ENCODE results near the gene GJD2. TPM values are rescaled to one million over a fixed set of nuclear protein-coding genes. Genes with fewer than 3 reads are reported as not detected.

Gene GJD2
- total RNA-seq, 1 donor from 2014 or later: not detected

- Histone ChIP-seq H3K4me1 (no peaks in the 10 kb centered on the region), H2AFZ (replicated peaks) (no peak overlapping the region), H3K9ac (no peak overlapping the region), H3F3A (ENCODE audit: low read depth) (no peaks in the 10 kb centered on the region), H3K27ac (no peak overlapping the region), H3K9me3 (ENCODE audit: low read depth) (no peaks in the 10 kb centered on the region), H3K36me3 (no peaks in the 10 kb centered on the region), H3K4me2 (no peak overlapping the region), H4K20me1 (ENCODE audit: low read depth) (no peaks in the 10 kb centered on the region), H3K4me3 (no peak overlapping the region), H3K79me2 (ENCODE audit: low read depth) (no peaks in the 10 kb centered on the region), H3K27me3 (peaks cover 6% of the 10 kb centered on the region)
- Mint-ChIP-seq H3K36me3 (no peaks in the 10 kb centered on the region), H3K4me1 (peaks cover 10% of the 10 kb centered on the region), H3K27me3 (ENCODE audit: insufficient read depth, low read depth) (peaks cover 7% of the 10 kb centered on the region), H3K4me3 (no peak overlapping the region), H3K9me3 (no peaks in the 10 kb centered on the region), H3K27ac (no peak overlapping the region)
- DNase-seq (ENCODE audit: low spot score): no peak
- TF ChIP-seq EZH2 (IDR thresholded peaks at IDR 0.05): no peak
- no peak for TF ChIP-seq CTCF (IDR thresholded peaks at IDR 0.05)
These were observed 34.5 kb upstream of the GJD2 start for GRCh38 chr15:34789326-34789725.

GRCh38 chr15:34786206-34786605 is 31.4 kb upstream of the GJD2 start:
- no peak overlapping the region for H3K4me3 ChIP-seq
- H3K4me2 ChIP-seq: no peak overlapping the region
- no peaks in the 10 kb centered on the region for H3F3A ChIP-seq (ENCODE audit: low read depth)
- no peaks in the 10 kb centered on the region for H3K27me3 ChIP-seq
- TF ChIP-seq EZH2phosphoT487 (IDR thresholded peaks at IDR 0.05) (no peak), EZH2 (IDR thresholded peaks at IDR 0.05) (no peak), CTCF (IDR thresholded peaks at IDR 0.05) (no peak)
- H3K79me2 ChIP-seq (ENCODE audit: low read depth): no peaks in the 10 kb centered on the region
- no peak overlapping the region for H3K27ac ChIP-seq
- Mint-ChIP-seq H3K4me3 (no peak overlapping the region), H3K9me3 (no peaks in the 10 kb centered on the region), H3K36me3 (no peaks in the 10 kb centered on the region), H3K27ac (no peak overlapping the region), H3K27me3 (ENCODE audit: insufficient read depth, low read depth) (peaks cover 4% of the 10 kb centered on the region), H3K4me1 (peaks cover 10% of the 10 kb centered on the region)
- H2AFZ ChIP-seq (replicated peaks): no peak overlapping the region
- no peak overlapping the region for H3K9ac ChIP-seq
- H3K9me3 ChIP-seq (ENCODE audit: low read depth): no peaks in the 10 kb centered on the region
- DNase-seq (ENCODE audit: low spot score): no peak
- H3K4me1 ChIP-seq: no peaks in the 10 kb centered on the region
- H3K36me3 ChIP-seq: no peaks in the 10 kb centered on the region
- H4K20me1 ChIP-seq (ENCODE audit: low read depth): no peaks in the 10 kb centered on the region

DNA sequence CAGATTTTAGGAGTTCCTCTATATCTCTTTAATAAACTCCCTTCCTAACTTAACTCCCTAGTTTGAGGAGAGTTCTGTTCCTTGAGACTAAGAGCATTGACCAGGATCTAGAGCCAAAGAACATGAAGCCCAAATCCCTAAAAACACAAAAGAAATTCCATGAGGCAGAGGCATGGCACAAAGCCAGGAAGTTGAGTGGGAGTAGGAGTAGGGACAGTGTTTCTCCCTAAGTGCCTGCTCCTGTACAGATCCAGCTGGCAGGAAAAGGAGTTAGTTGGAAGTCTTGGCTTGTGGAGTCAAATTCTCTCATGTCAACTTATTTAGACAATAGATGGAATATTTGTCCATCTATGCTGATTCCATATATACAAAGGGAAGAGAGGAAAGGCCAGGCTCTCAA is 29.2 kb upstream of the GJD2 start:
- H3K27ac Mint-ChIP-seq: no peak overlapping the region
- no peaks in the 10 kb centered on the region for H3K27me3 Mint-ChIP-seq (ENCODE audit: insufficient read depth, low read depth)
- Histone ChIP-seq H3K9ac (no peak overlapping the region), H3K4me2 (no peak overlapping the region), H3K9me3 (ENCODE audit: low read depth) (peaks cover 4% of the 10 kb centered on the region), H3F3A (ENCODE audit: low read depth) (no peaks in the 10 kb centered on the region), H3K27ac (no peak overlapping the region), H3K27me3 (no peaks in the 10 kb centered on the region), H3K4me3 (no peak overlapping the region), H3K36me3 (no peaks in the 10 kb centered on the region), H3K79me2 (ENCODE audit: low read depth) (no peaks in the 10 kb centered on the region), H3K4me1 (no peaks in the 10 kb centered on the region), H4K20me1 (ENCODE audit: low read depth) (no peaks in the 10 kb centered on the region), H2AFZ (replicated peaks) (no peak overlapping the region)
- no peaks in the 10 kb centered on the region for H3K9me3 Mint-ChIP-seq
- no peak for DNase-seq (ENCODE audit: low spot score)
- H3K4me1 Mint-ChIP-seq: peaks cover 10% of the 10 kb centered on the region
- TF ChIP-seq CTCF (IDR thresholded peaks at IDR 0.05) (no peak), EZH2 (IDR thresholded peaks at IDR 0.05) (no peak)
- no peaks in the 10 kb centered on the region for H3K36me3 Mint-ChIP-seq
- H3K4me3 Mint-ChIP-seq: no peak overlapping the region

DNA sequence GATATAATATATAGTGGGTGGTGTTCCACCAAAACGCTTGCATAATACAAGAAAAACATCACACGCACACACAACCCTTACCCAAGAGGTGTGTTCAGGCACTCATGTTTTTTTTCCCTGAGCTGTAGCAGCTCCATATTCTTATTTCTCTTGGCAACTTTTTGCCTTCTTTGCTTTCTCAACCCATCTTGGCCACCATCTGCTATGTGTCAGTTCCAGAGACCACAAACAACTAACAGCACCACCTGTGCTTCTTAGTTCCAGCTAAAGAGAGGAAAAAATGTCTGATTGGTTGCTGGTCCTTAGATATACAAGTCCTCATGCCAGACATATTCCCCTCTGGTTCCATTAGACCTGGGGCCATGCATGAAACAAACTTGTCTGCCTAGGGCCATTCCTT is 28.6 kb upstream of the GJD2 start:
- Mint-ChIP-seq H3K27ac (no peak overlapping the region), H3K27me3 (ENCODE audit: insufficient read depth, low read depth) (no peaks in the 10 kb centered on the region), H3K4me3 (no peak overlapping the region), H3K36me3 (no peaks in the 10 kb centered on the region), H3K4me1 (peaks cover 10% of the 10 kb centered on the region), H3K9me3 (no peaks in the 10 kb centered on the region)
- Histone ChIP-seq H3K27ac (no peak overlapping the region), H3K4me3 (no peak overlapping the region), H4K20me1 (ENCODE audit: low read depth) (no peaks in the 10 kb centered on the region), H3K36me3 (no peaks in the 10 kb centered on the region), H2AFZ (replicated peaks) (no peak overlapping the region), H3K79me2 (ENCODE audit: low read depth) (no peaks in the 10 kb centered on the region), H3K27me3 (no peaks in the 10 kb centered on the region), H3K4me2 (no peak overlapping the region), H3K4me1 (no peaks in the 10 kb centered on the region), H3K9me3 (ENCODE audit: low read depth) (peaks cover 4% of the 10 kb centered on the region), H3K9ac (no peak overlapping the region), H3F3A (ENCODE audit: low read depth) (no peaks in the 10 kb centered on the region)
- no peak for DNase-seq (ENCODE audit: low spot score)
- TF ChIP-seq EZH2 (IDR thresholded peaks at IDR 0.05): no peak
- TF ChIP-seq CTCF (IDR thresholded peaks at IDR 0.05): no peak
- TF ChIP-seq EZH2phosphoT487 (IDR thresholded peaks at IDR 0.05): no peak

Measured in neural progenitor cell (in vitro differentiated cells).